ENCODE data around the gene GJB3.
"Not testable (repeated sequence)": the region's sequence is repeated elsewhere in the genome, so short reads cannot be mapped to it uniquely, and the experiment has no call there.

The GJB3 gene

GRCh38 chr1:34786521-34787325, 5.7 kb downstream of the GJB3 start:
- DNase-seq: peak; percentile 86

GRCh38 chr1:34787461-34788420, 6.7 kb downstream of the GJB3 start:
- peak; percentile 11 for DNase-seq

GRCh38 chr1:34790985-34791384, 10.0 kb downstream of the GJB3 start:
- DNase-seq: no peak

- DNase-seq: no peak
These were observed 11.4 kb downstream of the GJB3 start for GRCh38 chr1:34792424-34792823.

GRCh38 chr1:34792868-34793727, 12.1 kb downstream of the GJB3 start, which contains the start of gene GJA4:
Gene GJA4 (plus strand): TSS chr1:34792999. CDS start chr1:34794214, 1,215 bp downstream.
- DNase-seq: no peak

- DNase-seq: no peak
These were observed 13.2 kb downstream of the GJB3 start for GRCh38 chr1:34794001-34794789.

- no peak for DNase-seq
These were observed 13.8 kb downstream of the GJB3 start for GRCh38 chr1:34794790-34795180.

GRCh38 chr1:34795916-34796315, 14.9 kb downstream of the GJB3 start:
- DNase-seq: no peak

GRCh38 chr1:34796990-34797389, 16.0 kb downstream of the GJB3 start:
- DNase-seq: no peak

GRCh38 chr1:34800214-34800613, 19.2 kb downstream of the GJB3 start:
- DNase-seq: no peak

- no peak for DNase-seq
These were observed 22.8 kb downstream of the GJB3 start for GRCh38 chr1:34803770-34804169.

GRCh38 chr1:34806396-34806795, 25.4 kb downstream of the GJB3 start:
- no peak for DNase-seq

- no peak for DNase-seq
These were observed 27.2 kb downstream of the GJB3 start for GRCh38 chr1:34808051-34808810.

GRCh38 chr1:34810781-34811180, 29.8 kb downstream of the GJB3 start:
- not testable (repeated sequence) for DNase-seq

GRCh38 chr1:34816332-34816731, 35.3 kb downstream of the GJB3 start:
- DNase-seq: no peak

GRCh38 chr1:34816778-34817177, 35.8 kb downstream of the GJB3 start:
- DNase-seq: no peak

- DNase-seq: not testable (repeated sequence)
These were observed 37.8 kb downstream of the GJB3 start for GRCh38 chr1:34818862-34819261.

- no peak for DNase-seq
These were observed 41.2 kb downstream of the GJB3 start for GRCh38 chr1:34822202-34822601.

- no peak for DNase-seq
These were observed 43.9 kb downstream of the GJB3 start for GRCh38 chr1:34824817-34825454.

GRCh38 chr1:34825455-34826091, 44.6 kb downstream of the GJB3 start:
- peak; percentile 13 for DNase-seq

Measured in NCI-H774 (cell line).